Eye (tissue), 1 donor: ENCODE data around the gene PRDM11.
"Not testable (repeated sequence)": the region's sequence is repeated elsewhere in the genome, so short reads cannot be mapped to it uniquely, and the experiment has no call there.

ENCODE experiments used
- DNase-seq: peaks from one replicate; pipeline ENCODE4 v3.0.0-alpha.2; 2015

Gene PRDM11

GRCh38 chr11:45238724-45239123, 92.3 kb downstream of the PRDM11 start:
- DNase-seq: no peak

GRCh38 chr11:45239733-45240132, 93.3 kb downstream of the PRDM11 start:
- no peak for DNase-seq

- no peak for DNase-seq
These were observed 97.5 kb downstream of the PRDM11 start for GRCh38 chr11:45243967-45244366.

GRCh38 chr11:45245218-45246045, 99.0 kb downstream of the PRDM11 start:
- DNase-seq: no peak

GRCh38 chr11:45246241-45246640, 99.8 kb downstream of the PRDM11 start:
- no peak for DNase-seq

- DNase-seq: peak; percentile 13
These were observed 101.0 kb downstream of the PRDM11 start for GRCh38 chr11:45247433-45247832.

GRCh38 chr11:45248501-45249011, 102.1 kb downstream of the PRDM11 start:
- DNase-seq: no peak

- not testable (repeated sequence) for DNase-seq
These were observed 102.9 kb downstream of the PRDM11 start for GRCh38 chr11:45249372-45249771.

- peak; percentile 21 for DNase-seq
These were observed 103.7 kb downstream of the PRDM11 start for GRCh38 chr11:45250035-45250718.

GRCh38 chr11:45252134-45252856, 105.9 kb downstream of the PRDM11 start:
- peak; percentile 71 for DNase-seq

- no peak for DNase-seq
These were observed 106.4 kb downstream of the PRDM11 start for GRCh38 chr11:45252877-45253276.

GRCh38 chr11:45253640-45254039, 107.2 kb downstream of the PRDM11 start:
- no peak for DNase-seq

- DNase-seq: no peak
These were observed 107.6 kb downstream of the PRDM11 start for GRCh38 chr11:45254070-45254469.

- DNase-seq: no peak
These were observed 112.6 kb downstream of the PRDM11 start for GRCh38 chr11:45258982-45259530.

GRCh38 chr11:45259592-45259991, 113.2 kb downstream of the PRDM11 start:
- no peak for DNase-seq

- no peak for DNase-seq
These were observed 113.6 kb downstream of the PRDM11 start for GRCh38 chr11:45260071-45260470.

- DNase-seq: no peak
These were observed 116.5 kb downstream of the PRDM11 start for GRCh38 chr11:45262900-45263299.

- DNase-seq: no peak
These were observed 117.3 kb downstream of the PRDM11 start for GRCh38 chr11:45263773-45264172.

- DNase-seq: no peak
These were observed 118.5 kb downstream of the PRDM11 start for GRCh38 chr11:45264839-45265515.

GRCh38 chr11:45265969-45266675, 119.7 kb downstream of the PRDM11 start:
- no peak for DNase-seq

GRCh38 chr11:45266676-45267020, 120.2 kb downstream of the PRDM11 start:
- no peak for DNase-seq

- no peak for DNase-seq
These were observed 120.6 kb downstream of the PRDM11 start for GRCh38 chr11:45267052-45267451.
